HL-60 (cell line): ENCODE measurements around the gene PERCC1.
A peak's percentile ranks its signal among the peaks of the same experiment; 100 is the strongest.

Experiments used
- DNase-seq, 2 experiments: peaks; one replicate each; pipeline ENCODE4 v3.0.0-alpha.2; 2010 to 2020; ENCODE audit warnings: low read depth in 1 of 2, low spot score in 1 of 2
- H3K27ac ChIP-seq: fragments of 250-450 bp; sonication (Bioruptor Pico); replicated peaks from 2 replicates; pipeline ENCODE4 v1.5.1; 2020; ENCODE audit warnings: mild to moderate bottlenecking, moderate library complexity
- H3K27me3 ChIP-seq: fragments of 250-450 bp; sonication (Bioruptor Pico); 2 replicates; pipeline ENCODE4 v1.5.1; 2021; ENCODE audit warnings: mild to moderate bottlenecking, moderate library complexity; ENCODE audit not compliant: insufficient read depth, poor library complexity, severe bottlenecking
- H3K4me3 ChIP-seq: replicated peaks from 2 replicates; pipeline ENCODE4 v1.5.1; 2011; ENCODE audit warnings: mild to moderate bottlenecking, control low read depth, low read length; ENCODE audit not compliant: insufficient read depth
- GABPA ChIP-seq: IDR thresholded peaks from 2 replicates; pipeline ENCODE4 v1.6.1; 2012; ENCODE audit warnings: low read depth
- POLR2AphosphoS5 ChIP-seq: IDR thresholded peaks from 2 replicates; pipeline ENCODE4 v1.6.1; 2012; ENCODE audit warnings: low read depth
- SPI1 ChIP-seq: IDR thresholded peaks from 2 replicates; pipeline ENCODE4 v1.6.1; 2012; ENCODE audit warnings: low read depth, mild to moderate bottlenecking, borderline replicate concordance
- TF ChIP-seq, protein P1 (sequence below): IDR thresholded peaks from one replicate; pipeline ENCODE4 v1.5.1; 2011; ENCODE audit warnings: low read length, control low read depth, inconsistent platforms; ENCODE audit not compliant: insufficient read depth
- TF ChIP-seq, protein P2 (sequence below): IDR thresholded peaks from 2 replicates; pipeline ENCODE4 v1.6.1; 2012; ENCODE audit warnings: low read depth; ENCODE audit not compliant: insufficient replicate concordance

The PERCC1 gene

DNA sequence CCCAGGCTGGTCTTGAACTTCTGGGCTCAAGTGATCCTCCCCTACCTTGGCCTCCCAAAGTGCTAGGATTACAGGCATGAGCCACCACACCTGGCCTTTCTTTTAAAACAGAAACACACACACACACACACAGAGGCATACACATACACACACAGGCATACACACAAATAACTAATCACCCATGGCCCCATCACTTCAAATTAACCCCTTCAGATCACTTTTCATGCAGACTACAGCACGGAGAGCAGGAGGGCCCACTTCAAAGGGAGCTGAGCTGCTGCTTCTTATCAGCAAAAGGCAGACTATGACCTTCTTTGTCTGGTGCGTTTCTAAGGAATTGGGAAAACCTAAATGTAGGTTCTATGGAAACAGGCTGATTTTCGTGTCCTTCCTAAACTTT is 42.1 kb downstream of the PERCC1 start:
- DNase-seq: peak; percentile 9 to 43
- Histone ChIP-seq H3K27me3 (no peaks in the 10 kb centered on the region), H3K27ac (peak overlapping the region; percentile 99), H3K4me3 (peak overlapping the region; percentile 73)
- TF ChIP-seq, protein P1, sequence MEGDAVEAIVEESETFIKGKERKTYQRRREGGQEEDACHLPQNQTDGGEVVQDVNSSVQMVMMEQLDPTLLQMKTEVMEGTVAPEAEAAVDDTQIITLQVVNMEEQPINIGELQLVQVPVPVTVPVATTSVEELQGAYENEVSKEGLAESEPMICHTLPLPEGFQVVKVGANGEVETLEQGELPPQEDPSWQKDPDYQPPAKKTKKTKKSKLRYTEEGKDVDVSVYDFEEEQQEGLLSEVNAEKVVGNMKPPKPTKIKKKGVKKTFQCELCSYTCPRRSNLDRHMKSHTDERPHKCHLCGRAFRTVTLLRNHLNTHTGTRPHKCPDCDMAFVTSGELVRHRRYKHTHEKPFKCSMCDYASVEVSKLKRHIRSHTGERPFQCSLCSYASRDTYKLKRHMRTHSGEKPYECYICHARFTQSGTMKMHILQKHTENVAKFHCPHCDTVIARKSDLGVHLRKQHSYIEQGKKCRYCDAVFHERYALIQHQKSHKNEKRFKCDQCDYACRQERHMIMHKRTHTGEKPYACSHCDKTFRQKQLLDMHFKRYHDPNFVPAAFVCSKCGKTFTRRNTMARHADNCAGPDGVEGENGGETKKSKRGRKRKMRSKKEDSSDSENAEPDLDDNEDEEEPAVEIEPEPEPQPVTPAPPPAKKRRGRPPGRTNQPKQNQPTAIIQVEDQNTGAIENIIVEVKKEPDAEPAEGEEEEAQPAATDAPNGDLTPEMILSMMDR: no peak
- TF ChIP-seq POLR2AphosphoS5: no peak
- no peak for TF ChIP-seq SPI1
- no peak for TF ChIP-seq GABPA
- TF ChIP-seq, protein P2, sequence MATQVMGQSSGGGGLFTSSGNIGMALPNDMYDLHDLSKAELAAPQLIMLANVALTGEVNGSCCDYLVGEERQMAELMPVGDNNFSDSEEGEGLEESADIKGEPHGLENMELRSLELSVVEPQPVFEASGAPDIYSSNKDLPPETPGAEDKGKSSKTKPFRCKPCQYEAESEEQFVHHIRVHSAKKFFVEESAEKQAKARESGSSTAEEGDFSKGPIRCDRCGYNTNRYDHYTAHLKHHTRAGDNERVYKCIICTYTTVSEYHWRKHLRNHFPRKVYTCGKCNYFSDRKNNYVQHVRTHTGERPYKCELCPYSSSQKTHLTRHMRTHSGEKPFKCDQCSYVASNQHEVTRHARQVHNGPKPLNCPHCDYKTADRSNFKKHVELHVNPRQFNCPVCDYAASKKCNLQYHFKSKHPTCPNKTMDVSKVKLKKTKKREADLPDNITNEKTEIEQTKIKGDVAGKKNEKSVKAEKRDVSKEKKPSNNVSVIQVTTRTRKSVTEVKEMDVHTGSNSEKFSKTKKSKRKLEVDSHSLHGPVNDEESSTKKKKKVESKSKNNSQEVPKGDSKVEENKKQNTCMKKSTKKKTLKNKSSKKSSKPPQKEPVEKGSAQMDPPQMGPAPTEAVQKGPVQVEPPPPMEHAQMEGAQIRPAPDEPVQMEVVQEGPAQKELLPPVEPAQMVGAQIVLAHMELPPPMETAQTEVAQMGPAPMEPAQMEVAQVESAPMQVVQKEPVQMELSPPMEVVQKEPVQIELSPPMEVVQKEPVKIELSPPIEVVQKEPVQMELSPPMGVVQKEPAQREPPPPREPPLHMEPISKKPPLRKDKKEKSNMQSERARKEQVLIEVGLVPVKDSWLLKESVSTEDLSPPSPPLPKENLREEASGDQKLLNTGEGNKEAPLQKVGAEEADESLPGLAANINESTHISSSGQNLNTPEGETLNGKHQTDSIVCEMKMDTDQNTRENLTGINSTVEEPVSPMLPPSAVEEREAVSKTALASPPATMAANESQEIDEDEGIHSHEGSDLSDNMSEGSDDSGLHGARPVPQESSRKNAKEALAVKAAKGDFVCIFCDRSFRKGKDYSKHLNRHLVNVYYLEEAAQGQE: no peak

- TF ChIP-seq POLR2AphosphoS5: peak; percentile 52; the same call in 1 of the 2 replicates
- TF ChIP-seq, protein P1: no peak
- DNase-seq: peak; percentile 9 to 30
- Histone ChIP-seq H3K4me3 (peak overlapping the region; percentile 73), H3K27me3 (no peaks in the 10 kb centered on the region), H3K27ac (peak overlapping the region; percentile 99)
These were observed 43.4 kb downstream of the PERCC1 start for GRCh38 chr16:1474082-1474795.

- peak within 1 kb of the TSS; percentile 99 for H3K27ac ChIP-seq
- peak; percentile 88 to 97 for DNase-seq
- TF ChIP-seq SPI1: no peak
- TF ChIP-seq POLR2AphosphoS5: peak; percentile 43; the same call in 1 of the 2 replicates
- TF ChIP-seq GABPA: no peak
- no peaks in the 10 kb centered on the region for H3K27me3 ChIP-seq
- peak within 1 kb of the TSS; percentile 73 for H3K4me3 ChIP-seq
These were observed 44.1 kb downstream of the PERCC1 start, which contains the start of gene CLCN7 for GRCh38 chr16:1474796-1475551. Gene CLCN7, minus strand, starts transcription at chr16:1475028. Its CDS starts 54 bp downstream, at chr16:1474974.

GRCh38 chr16:1475552-1476114 is 44.8 kb downstream of the PERCC1 start:
- DNase-seq: no peak
- Histone ChIP-seq H3K27ac (peak overlapping the region; percentile 81), H3K4me3 (peak overlapping the region; percentile 73), H3K27me3 (no peaks in the 10 kb centered on the region)
- TF ChIP-seq POLR2AphosphoS5 (no peak), SPI1 (no peak), GABPA (no peak)
- TF ChIP-seq, protein P1: no peak
- TF ChIP-seq, protein P2: no peak
